Measurements from ENCODE around the gene GAS6.

Gene GAS6

GRCh38 chr13:113845055-113845454 is 18.8 kb downstream of the GAS6 start:
- H3K4me3 ChIP-seq (ENCODE audit: low read depth, low read length), result no peak overlapping the region
- no peak for TF ChIP-seq CTCF (conservative IDR thresholded peaks at IDR 0.05; ENCODE audit: low read depth, low read length)
- DNase-seq (ENCODE audit: low read depth), result no peak

GRCh38 chr13:113843864-113844556 is 19.9 kb downstream of the GAS6 start:
- TF ChIP-seq CTCF (conservative IDR thresholded peaks at IDR 0.05; ENCODE audit: low read depth, low read length), result no peak
- DNase-seq (ENCODE audit: low read depth), result no peak
- no peak overlapping the region for H3K4me3 ChIP-seq (ENCODE audit: low read depth, low read length)

GRCh38 chr13:113843063-113843654 is 20.7 kb downstream of the GAS6 start:
- H3K4me3 ChIP-seq (ENCODE audit: low read depth, low read length), result no peak overlapping the region
- DNase-seq (ENCODE audit: low read depth), result no peak
- TF ChIP-seq CTCF (conservative IDR thresholded peaks at IDR 0.05; ENCODE audit: low read depth, low read length), result no peak

GRCh38 chr13:113842336-113843062 is 21.4 kb downstream of the GAS6 start:
- no peak for DNase-seq (ENCODE audit: low read depth)
- H3K4me3 ChIP-seq (ENCODE audit: low read depth, low read length), result no peak overlapping the region
- no peak for TF ChIP-seq CTCF (conservative IDR thresholded peaks at IDR 0.05; ENCODE audit: low read depth, low read length)

- H3K4me3 ChIP-seq (ENCODE audit: low read depth, low read length), result no peak overlapping the region
- no peak for TF ChIP-seq CTCF (conservative IDR thresholded peaks at IDR 0.05; ENCODE audit: low read depth, low read length)
- no peak for DNase-seq (ENCODE audit: low read depth)
Observed at GRCh38 chr13:113841353-113841650, 22.6 kb downstream of the GAS6 start.

GRCh38 chr13:113840541-113841352 is 23.1 kb downstream of the GAS6 start:
- H3K4me3 ChIP-seq (ENCODE audit: low read depth, low read length), result no peak overlapping the region
- DNase-seq (ENCODE audit: low read depth), result no peak
- no peak for TF ChIP-seq CTCF (conservative IDR thresholded peaks at IDR 0.05; ENCODE audit: low read depth, low read length)

Measured in choroid plexus epithelial cell (primary cell).